GM12873 (cell line): Measurements from ENCODE around the gene CNNM1.
A peak's percentile ranks its signal among the peaks of the same experiment; 100 is the strongest.

Experiments
- TF ChIP-seq, protein P1 (sequence below): IDR thresholded peaks from 2 replicates; pipeline ENCODE4 v1.5.1; 2012; ENCODE audit warnings: low read depth, mild to moderate bottlenecking, moderate library complexity, low read length, control low read depth; ENCODE audit not compliant: insufficient read depth; ENCODE audit errors: missing control alignments

CNNM1 gene

GRCh38 chr10:99411546-99411945 is 82.4 kb downstream of the CNNM1 start:
- TF ChIP-seq, protein P1, sequence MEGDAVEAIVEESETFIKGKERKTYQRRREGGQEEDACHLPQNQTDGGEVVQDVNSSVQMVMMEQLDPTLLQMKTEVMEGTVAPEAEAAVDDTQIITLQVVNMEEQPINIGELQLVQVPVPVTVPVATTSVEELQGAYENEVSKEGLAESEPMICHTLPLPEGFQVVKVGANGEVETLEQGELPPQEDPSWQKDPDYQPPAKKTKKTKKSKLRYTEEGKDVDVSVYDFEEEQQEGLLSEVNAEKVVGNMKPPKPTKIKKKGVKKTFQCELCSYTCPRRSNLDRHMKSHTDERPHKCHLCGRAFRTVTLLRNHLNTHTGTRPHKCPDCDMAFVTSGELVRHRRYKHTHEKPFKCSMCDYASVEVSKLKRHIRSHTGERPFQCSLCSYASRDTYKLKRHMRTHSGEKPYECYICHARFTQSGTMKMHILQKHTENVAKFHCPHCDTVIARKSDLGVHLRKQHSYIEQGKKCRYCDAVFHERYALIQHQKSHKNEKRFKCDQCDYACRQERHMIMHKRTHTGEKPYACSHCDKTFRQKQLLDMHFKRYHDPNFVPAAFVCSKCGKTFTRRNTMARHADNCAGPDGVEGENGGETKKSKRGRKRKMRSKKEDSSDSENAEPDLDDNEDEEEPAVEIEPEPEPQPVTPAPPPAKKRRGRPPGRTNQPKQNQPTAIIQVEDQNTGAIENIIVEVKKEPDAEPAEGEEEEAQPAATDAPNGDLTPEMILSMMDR: no peak

GRCh38 chr10:99412099-99412498 is 82.9 kb downstream of the CNNM1 start:
- TF ChIP-seq, protein P1: peak; percentile 31

DNA sequence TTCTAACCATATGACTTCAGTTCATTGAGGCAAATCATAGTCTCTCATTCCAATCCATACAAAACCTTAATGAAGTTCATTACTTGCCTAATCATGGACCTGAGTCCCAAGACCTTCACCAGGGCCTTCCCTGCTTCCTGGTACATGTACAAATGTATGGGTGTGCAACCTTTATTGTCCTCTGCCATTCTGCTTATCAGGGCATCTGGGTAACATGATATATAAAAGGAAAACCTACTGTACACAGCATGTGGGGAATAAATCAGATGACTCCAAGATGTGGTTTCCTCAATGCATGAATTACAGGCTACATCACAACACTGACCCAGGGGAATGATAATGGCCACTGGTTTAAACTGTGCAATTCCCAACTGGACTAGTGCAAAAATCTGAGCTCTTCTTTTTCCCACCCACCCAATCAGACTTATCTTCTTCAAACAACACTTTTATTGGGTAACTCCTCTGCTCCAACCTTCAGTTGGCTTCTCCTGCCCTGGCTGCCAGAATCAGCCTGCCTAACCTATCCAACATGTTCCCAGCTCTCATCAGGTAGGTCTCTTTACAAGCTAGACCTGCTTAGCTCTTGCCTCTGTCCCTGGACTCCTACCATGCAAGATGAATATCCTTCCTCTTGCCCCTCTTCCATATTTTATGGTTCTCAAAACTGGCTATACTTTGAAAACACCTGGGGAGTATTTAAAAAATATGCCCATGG is 89.9 kb downstream of the CNNM1 start:
- TF ChIP-seq, protein P1: no peak

GRCh38 chr10:99419688-99420087 is 90.5 kb downstream of the CNNM1 start:
- TF ChIP-seq, protein P1: no peak

- TF ChIP-seq, protein P1: no peak
Measured at GRCh38 chr10:99421233-99421739, 92.1 kb downstream of the CNNM1 start.

- TF ChIP-seq, protein P1: no peak
Measured at GRCh38 chr10:99422529-99423096, 93.5 kb downstream of the CNNM1 start.

GRCh38 chr10:99424656-99425055 is 95.5 kb downstream of the CNNM1 start:
- TF ChIP-seq, protein P1: no peak
